GM23338 (cell line): Measurements from ENCODE around the gene TMEM179. TPM values are rescaled to one million over a fixed set of nuclear protein-coding genes. Genes with fewer than 3 reads are reported as not detected.
"Not testable (repeated sequence)": the region's sequence is repeated elsewhere in the genome, so short reads cannot be mapped to it uniquely, and the experiment has no call there.

Experiments used
- ATAC-seq: fragments of 200-7000 bp; cut with Tn5 transposase; 3 replicates; pipeline ENCODE4 v1.9.1; 2020
- DNase-seq: peaks from one replicate; pipeline ENCODE4 v3.0.0-alpha.2; 2015; ENCODE audit warnings: low spot score
- H2AFZ ChIP-seq: fragments of 200-600 bp; sonication (generic); 2 replicates; pipeline ENCODE4 v1.8.0; 2016; ENCODE audit warnings: antibody characterized with exemption, mild to moderate bottlenecking, moderate library complexity
- H3F3A ChIP-seq: fragments of 200-600 bp; sonication (generic); replicated peaks from 2 replicates; pipeline ENCODE4 v1.8.0; 2017; ENCODE audit warnings: antibody characterized with exemption, mixed run types, low read depth
- H3K27ac ChIP-seq: fragments of 200-600 bp; sonication (generic); 2 replicates; pipeline ENCODE4 v1.6.1; 2016; ENCODE audit warnings: low read depth
- H3K27me3 ChIP-seq: fragments of 200-600 bp; sonication (generic); 2 replicates; pipeline ENCODE4 v1.8.0; 2016; ENCODE audit warnings: mild to moderate bottlenecking, mixed run types, moderate library complexity; ENCODE audit not compliant: insufficient read depth
- H3K36me3 ChIP-seq: fragments of 200-600 bp; sonication (generic); 2 replicates; pipeline ENCODE4 v1.8.0; 2016; ENCODE audit warnings: mild to moderate bottlenecking; ENCODE audit not compliant: insufficient read depth
- H3K4me1 ChIP-seq: fragments of 200-600 bp; sonication (generic); 2 replicates; pipeline ENCODE4 v1.8.0; 2016; ENCODE audit warnings: mild to moderate bottlenecking, moderate library complexity; ENCODE audit not compliant: insufficient read depth
- H3K4me2 ChIP-seq: fragments of 200-600 bp; sonication (generic); 2 replicates; pipeline ENCODE4 v1.7.1; 2017; ENCODE audit warnings: mixed run types
- H3K4me3 ChIP-seq: fragments of 200-600 bp; sonication (generic); 2 replicates; pipeline ENCODE4 v1.6.1; 2016; ENCODE audit warnings: mixed run types
- H3K79me2 ChIP-seq: fragments of 200-600 bp; sonication (generic); replicated peaks from 2 replicates; pipeline ENCODE4 v1.8.0; 2017; ENCODE audit warnings: mild to moderate bottlenecking; ENCODE audit not compliant: insufficient read depth
- H3K9me2 ChIP-seq: fragments of 200-600 bp; sonication (generic); 2 replicates; pipeline ENCODE4 v1.8.0; 2017; ENCODE audit not compliant: insufficient read depth
- H4K20me1 ChIP-seq: fragments of 200-600 bp; sonication (generic); replicated peaks from 2 replicates; pipeline ENCODE4 v1.8.0; 2017; ENCODE audit warnings: mild to moderate bottlenecking; ENCODE audit not compliant: insufficient read depth
- H3K27ac Mint-ChIP-seq: 2 replicates; pipeline ENCODE4 v1.8.0; 2020; ENCODE audit warnings: inconsistent platforms, mild to moderate bottlenecking, moderate library complexity, mixed read lengths
- H3K27me3 Mint-ChIP-seq: 3 replicates; pipeline ENCODE4 v1.8.0; 2022; ENCODE audit warnings: low read depth, mild to moderate bottlenecking, moderate library complexity, mixed read lengths, inconsistent platforms; ENCODE audit not compliant: insufficient read depth, poor library complexity
- H3K36me3 Mint-ChIP-seq: 3 replicates; pipeline ENCODE4 v1.8.0; 2021; ENCODE audit warnings: low read depth, mild to moderate bottlenecking, inconsistent platforms, moderate library complexity, mixed read lengths
- H3K4me1 Mint-ChIP-seq: 3 replicates; pipeline ENCODE4 v1.8.0; 2020; ENCODE audit warnings: mild to moderate bottlenecking, inconsistent platforms, mixed read lengths
- H3K4me3 Mint-ChIP-seq: 3 replicates; pipeline ENCODE4 v1.8.0; 2021; ENCODE audit warnings: moderate library complexity, mild to moderate bottlenecking, inconsistent platforms, mixed read lengths
- H3K9me3 Mint-ChIP-seq: 3 replicates; pipeline ENCODE4 v1.8.0; 2020; ENCODE audit warnings: moderate library complexity, mild to moderate bottlenecking, inconsistent platforms, mixed read lengths
- CTCF ChIP-seq, 2 experiments: fragments of 200-600 bp in 1 of 2; sonication (generic) in 1 of 2; conservative IDR thresholded peaks; 2 replicates each; pipeline versions ENCODE4 v1.5.1 to v1.6.1; 2016 to 2017; ENCODE audit warnings: antibody characterized with exemption in 2 of 2, low read depth in 2 of 2, mild to moderate bottlenecking in 2 of 2, moderate library complexity in 1 of 2
- EZH2 ChIP-seq: fragments of 200-600 bp; sonication (generic); IDR thresholded peaks from one replicate; pipeline ENCODE4 v1.8.0; 2017; ENCODE audit warnings: antibody characterized with exemption, mild to moderate bottlenecking, low read depth; ENCODE audit not compliant: unreplicated experiment
- POLR2AphosphoS5 ChIP-seq: IDR thresholded peaks from 2 replicates; pipeline ENCODE4 v1.6.1; 2016; ENCODE audit warnings: antibody characterized with exemption, low read depth
- REST ChIP-seq: IDR thresholded peaks from one replicate; pipeline ENCODE4 v1.6.1; 2018; ENCODE audit warnings: antibody characterized with exemption; ENCODE audit not compliant: unreplicated experiment
- ZNF114 ChIP-seq: fragments of 250-450 bp; sonication (Bioruptor Pico); IDR thresholded peaks from 2 replicates; pipeline ENCODE4 v1.5.0; 2020; ENCODE audit warnings: mild to moderate bottlenecking, moderate library complexity
- ZNF331 ChIP-seq: fragments of 250-450 bp; sonication (Bioruptor Pico); IDR thresholded peaks from 2 replicates; pipeline ENCODE4 v1.5.0; 2020; ENCODE audit warnings: low read depth, mild to moderate bottlenecking, moderate library complexity
- polyA plus RNA-seq: library from polyadenylated mRNA; unstranded; fragments of >200 nt; fragmentation: Nextera tagmentation; extraction: Ambion mirVana; gene quantifications from 2 replicates; pipeline ENCODE4 v1.2.1, GENCODE V29; 2016
- total RNA-seq: library from RNA; depleted of rRNA; stranded (reverse); fragments of >200 nt; shearing (Covaris generic); gene quantifications from 2 replicates; pipeline ENCODE4 v1.2.3, GENCODE V29; 2014

The TMEM179 gene
- total and polyA plus RNA-seq, 2 experiments from 2014 or later, result 1.0 to 4.8 TPM

GRCh38 chr14:104637546-104638003 lies 33.0 kb upstream of the TMEM179 start:
- ATAC-seq, result no peak

GRCh38 chr14:104636846-104637545 lies 32.4 kb upstream of the TMEM179 start:
- not testable (repeated sequence) for H3K36me3 ChIP-seq, H3K4me1 ChIP-seq, H3K4me3 ChIP-seq, H3K79me2 ChIP-seq, H4K20me1 ChIP-seq, DNase-seq, H3K27me3 ChIP-seq, H3K4me1 Mint-ChIP-seq, ATAC-seq, H3K36me3 Mint-ChIP-seq, H3K4me2 ChIP-seq, H3F3A ChIP-seq, H2AFZ ChIP-seq, H3K9me3 Mint-ChIP-seq, H3K27ac Mint-ChIP-seq, H3K9me2 ChIP-seq, H3K27me3 Mint-ChIP-seq, H3K4me3 Mint-ChIP-seq, H3K27ac ChIP-seq

More at GRCh38 chr14:104637546-104638003, 33.0 kb upstream of the TMEM179 start:
- no peak for DNase-seq
- H3K4me2 ChIP-seq, result no peak overlapping the region
- no peaks in the 10 kb centered on the region for H3K36me3 ChIP-seq
- no peaks in the 10 kb centered on the region for H3K4me1 Mint-ChIP-seq
- H2AFZ ChIP-seq, result no peak overlapping the region
- no peaks in the 10 kb centered on the region for H3F3A ChIP-seq
- H4K20me1 ChIP-seq, result no peaks in the 10 kb centered on the region
- no peak overlapping the region for H3K27ac ChIP-seq
- H3K27me3 ChIP-seq, result no peaks in the 10 kb centered on the region
- H3K9me3 Mint-ChIP-seq, result no peaks in the 10 kb centered on the region; the same call in 2 of the 3 replicates
- no peak overlapping the region for H3K27ac Mint-ChIP-seq
- peaks cover 7% of the 10 kb centered on the region for H3K27me3 Mint-ChIP-seq
- no peaks in the 10 kb centered on the region for H3K9me2 ChIP-seq
- no peaks in the 10 kb centered on the region for H3K36me3 Mint-ChIP-seq
- no peaks in the 10 kb centered on the region for H3K79me2 ChIP-seq
- no peak overlapping the region for H3K4me3 Mint-ChIP-seq
- no peaks in the 10 kb centered on the region for H3K4me1 ChIP-seq
- H3K4me3 ChIP-seq, result no peak overlapping the region
- TF ChIP-seq CTCF (conservative IDR thresholded peaks at IDR 0.05; ENCODE audit: low read depth in 2 of 2) (no peak), EZH2 (no peak), POLR2AphosphoS5 (no peak), ZNF114 (no peak), ZNF331 (no peak), REST (no peak)
